Measurements from ENCODE around the gene ARFIP1. TPM values are rescaled to one million over a fixed set of nuclear protein-coding genes. Genes with fewer than 3 reads are reported as not detected.
A peak's percentile ranks its signal among the peaks of the same experiment; 100 is the strongest.
"Not testable (repeated sequence)": the region's sequence is repeated elsewhere in the genome, so short reads cannot be mapped to it uniquely, and the experiment has no call there.

Gene ARFIP1
- polyA plus RNA-seq, 3 donors: 11.7 to 28.4 (median 27.2) TPM

DNA sequence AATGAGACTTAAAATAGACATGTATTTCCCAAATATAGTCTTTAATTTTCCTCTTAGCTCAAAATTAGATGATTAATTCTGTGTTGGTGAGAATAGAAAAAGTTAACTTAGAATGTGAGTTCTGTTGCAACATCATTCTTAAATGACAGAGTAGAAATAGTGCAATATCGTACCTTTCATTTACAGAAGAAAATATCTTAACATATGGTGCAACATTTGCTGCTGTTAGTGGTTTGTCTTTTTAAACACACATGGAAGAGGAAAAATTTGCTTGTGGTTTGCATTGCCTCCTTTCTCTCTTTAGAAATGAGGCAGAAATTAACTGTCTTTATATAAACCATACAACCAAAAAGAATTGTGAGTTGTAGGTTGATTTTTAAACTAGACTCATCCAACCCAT, 117.1 kb downstream of the ARFIP1 start:
- no peak overlapping the region for H3K4me3 Mint-ChIP-seq
- peaks cover 35% of the 10 kb centered on the region for H3K4me1 Mint-ChIP-seq
- H3K27me3 ChIP-seq (ENCODE audit: control insufficient read depth in 2 of 2, insufficient read depth in 2 of 2, low read length in 2 of 2): no peaks in the 10 kb centered on the region
- no peak for DNase-seq
- peaks cover 14 to 38% of the 10 kb centered on the region in 2 donors for H3K36me3 ChIP-seq (replicated peaks in 1 of 2; ENCODE audit: control insufficient read depth in 1 of 2, insufficient read depth in 2 of 2, low read length in 2 of 2)
- peaks cover 42 to 45% of the 10 kb centered on the region in 2 donors for H3K36me3 Mint-ChIP-seq
- TF ChIP-seq, protein P1, sequence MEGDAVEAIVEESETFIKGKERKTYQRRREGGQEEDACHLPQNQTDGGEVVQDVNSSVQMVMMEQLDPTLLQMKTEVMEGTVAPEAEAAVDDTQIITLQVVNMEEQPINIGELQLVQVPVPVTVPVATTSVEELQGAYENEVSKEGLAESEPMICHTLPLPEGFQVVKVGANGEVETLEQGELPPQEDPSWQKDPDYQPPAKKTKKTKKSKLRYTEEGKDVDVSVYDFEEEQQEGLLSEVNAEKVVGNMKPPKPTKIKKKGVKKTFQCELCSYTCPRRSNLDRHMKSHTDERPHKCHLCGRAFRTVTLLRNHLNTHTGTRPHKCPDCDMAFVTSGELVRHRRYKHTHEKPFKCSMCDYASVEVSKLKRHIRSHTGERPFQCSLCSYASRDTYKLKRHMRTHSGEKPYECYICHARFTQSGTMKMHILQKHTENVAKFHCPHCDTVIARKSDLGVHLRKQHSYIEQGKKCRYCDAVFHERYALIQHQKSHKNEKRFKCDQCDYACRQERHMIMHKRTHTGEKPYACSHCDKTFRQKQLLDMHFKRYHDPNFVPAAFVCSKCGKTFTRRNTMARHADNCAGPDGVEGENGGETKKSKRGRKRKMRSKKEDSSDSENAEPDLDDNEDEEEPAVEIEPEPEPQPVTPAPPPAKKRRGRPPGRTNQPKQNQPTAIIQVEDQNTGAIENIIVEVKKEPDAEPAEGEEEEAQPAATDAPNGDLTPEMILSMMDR (IDR thresholded peaks at IDR 0.05): no peak
- H3K4me3 ChIP-seq (replicated peaks in 1 of 3; ENCODE audit: low read depth in 2 of 3, low read length in 3 of 3): no peak overlapping the region
- H3K9me3 ChIP-seq (replicated peaks in 1 of 2; ENCODE audit: control insufficient read depth in 1 of 2, insufficient read depth in 1 of 2, low read length in 2 of 2): no peaks in the 10 kb centered on the region
- H3K27ac ChIP-seq (ENCODE audit: low read depth in 1 of 2, low read length in 2 of 2): no peak overlapping the region
- H3K9ac ChIP-seq (ENCODE audit: insufficient read depth, low read length, poor library complexity, severe bottlenecking): no peak overlapping the region
- no peaks in the 10 kb centered on the region for H4K20me1 ChIP-seq (ENCODE audit: insufficient read depth, low read length)
- peaks cover 0 to 3% (median 2%) of the 10 kb centered on the region in 3 donors for H3K27me3 Mint-ChIP-seq (ENCODE audit: low read depth in 3 of 3)
- peaks cover 8 to 16% of the 10 kb centered on the region in 2 donors for H3K4me1 ChIP-seq (ENCODE audit: control insufficient read depth in 1 of 2, insufficient read depth in 2 of 2, low read length in 2 of 2)
- H3K27ac Mint-ChIP-seq: no peak overlapping the region
- H3K9me3 Mint-ChIP-seq: peaks cover 0 to 2% (median under 1%) of the 10 kb centered on the region in 7 donors
- no CpG with 5 or more reads among the region's 1 CpG for WGBS (ENCODE audit: insufficient coverage)
- intact Hi-C loops (cut with micrococcal nuclease): no loop called here
- H2AFZ ChIP-seq (ENCODE audit: insufficient read depth, low read depth, low read length, poor library complexity, severe bottlenecking): no peak overlapping the region
- no peaks in the 10 kb centered on the region for H3K79me2 ChIP-seq (ENCODE audit: insufficient read depth, low read length)
- H3K4me2 ChIP-seq (replicated peaks; ENCODE audit: extremely low read depth, low read length, poor library complexity, severe bottlenecking): no peak overlapping the region

DNA sequence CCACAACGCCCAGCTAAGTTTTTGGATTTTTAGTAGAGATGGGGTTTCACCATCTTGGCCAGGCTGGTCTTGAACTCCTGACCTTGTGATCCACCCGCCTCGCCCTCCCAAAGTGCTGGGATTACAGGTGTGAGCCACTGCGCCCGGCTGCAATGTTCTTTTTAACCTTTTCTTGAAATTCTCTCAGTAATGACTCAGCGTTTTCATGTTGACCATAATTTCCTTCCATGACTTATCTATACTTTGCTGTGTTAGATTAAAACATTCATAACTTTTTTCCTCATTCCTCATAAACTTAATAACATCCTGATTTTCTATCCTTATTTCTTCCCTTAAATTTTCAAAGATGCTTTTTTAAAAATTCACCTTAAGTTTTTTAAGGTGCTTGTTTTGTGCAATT, 118.4 kb downstream of the ARFIP1 start:
- intact Hi-C loops (cut with micrococcal nuclease); H3K9ac ChIP-seq (ENCODE audit: insufficient read depth, low read length, poor library complexity, severe bottlenecking); H3K9me3 Mint-ChIP-seq; H3K27ac ChIP-seq (ENCODE audit: low read depth in 1 of 2, low read length in 2 of 2); H3K79me2 ChIP-seq (ENCODE audit: insufficient read depth, low read length); H3K4me2 ChIP-seq (replicated peaks; ENCODE audit: extremely low read depth, low read length, poor library complexity, severe bottlenecking); H3K27me3 Mint-ChIP-seq (ENCODE audit: low read depth in 3 of 3); H2AFZ ChIP-seq (ENCODE audit: insufficient read depth, low read depth, low read length, poor library complexity, severe bottlenecking); DNase-seq; H3K9me3 ChIP-seq (replicated peaks in 1 of 2; ENCODE audit: control insufficient read depth in 1 of 2, insufficient read depth in 1 of 2, low read length in 2 of 2); H3K27me3 ChIP-seq (ENCODE audit: control insufficient read depth in 2 of 2, insufficient read depth in 2 of 2, low read length in 2 of 2); H3K4me3 Mint-ChIP-seq; H3K4me3 ChIP-seq (replicated peaks in 1 of 3; ENCODE audit: low read depth in 2 of 3, low read length in 3 of 3); H4K20me1 ChIP-seq (ENCODE audit: insufficient read depth, low read length): not testable (repeated sequence)
- peak overlapping the region in 1 of 7 donors; percentile 50 for H3K27ac Mint-ChIP-seq
- Histone ChIP-seq H3K4me1 (ENCODE audit: control insufficient read depth in 1 of 2, insufficient read depth in 2 of 2, low read length in 2 of 2) (peaks cover 8 to 16% of the 10 kb centered on the region in 2 donors), H3K36me3 (replicated peaks in 1 of 2; ENCODE audit: control insufficient read depth in 1 of 2, insufficient read depth in 2 of 2, low read length in 2 of 2) (peaks cover 3 to 30% of the 10 kb centered on the region in 2 donors)
- 5% methylated on average over 3 of the region's 6 CpGs for WGBS (ENCODE audit: insufficient coverage)
- H3K36me3 Mint-ChIP-seq: peaks cover 36 to 39% of the 10 kb centered on the region in 2 donors
- peaks cover 30% of the 10 kb centered on the region for H3K4me1 Mint-ChIP-seq
